ENCODE data around the gene LRCH3. TPM values are rescaled to one million over a fixed set of nuclear protein-coding genes. Genes with fewer than 3 reads are reported as not detected.
A peak's percentile ranks its signal among the peaks of the same experiment; 100 is the strongest.

LRCH3 gene
- polyA plus RNA-seq, 3 donors = 4.1 to 19.4 (median 7.4) TPM

GRCh38 chr3:197800379-197800778 lies 9.3 kb downstream of the LRCH3 start:
- Histone ChIP-seq H3K4me1 (ENCODE audit: control insufficient read depth in 1 of 2, insufficient read depth in 2 of 2, low read length in 2 of 2) (peaks cover 11 to 19% of the 10 kb centered on the region in 2 donors), H3K79me2 (ENCODE audit: insufficient read depth, low read length) (peaks cover 99% of the 10 kb centered on the region), H3K27me3 (ENCODE audit: control insufficient read depth in 2 of 2, insufficient read depth in 2 of 2, low read length in 2 of 2) (no peaks in the 10 kb centered on the region), H3K27ac (ENCODE audit: low read depth in 1 of 2, low read length in 2 of 2) (no peak overlapping the region), H3K4me2 (replicated peaks; ENCODE audit: extremely low read depth, low read length, poor library complexity, severe bottlenecking) (no peak overlapping the region), H3K36me3 (replicated peaks in 1 of 2; ENCODE audit: control insufficient read depth in 1 of 2, insufficient read depth in 2 of 2, low read length in 2 of 2) (no peaks in the 10 kb centered on the region), H3K9me3 (replicated peaks in 1 of 2; ENCODE audit: control insufficient read depth in 1 of 2, insufficient read depth in 1 of 2, low read length in 2 of 2) (no peaks in the 10 kb centered on the region), H2AFZ (ENCODE audit: insufficient read depth, low read depth, low read length, poor library complexity, severe bottlenecking) (no peak overlapping the region), H4K20me1 (ENCODE audit: insufficient read depth, low read length) (peaks cover 99% of the 10 kb centered on the region), H3K4me3 (replicated peaks in 1 of 3; ENCODE audit: low read depth in 2 of 3, low read length in 3 of 3) (no peak overlapping the region), H3K9ac (ENCODE audit: insufficient read depth, low read length, poor library complexity, severe bottlenecking) (no peak overlapping the region)
- Mint-ChIP-seq H3K9me3 (no peaks in the 10 kb centered on the region), H3K4me1 (peaks cover 40% of the 10 kb centered on the region), H3K36me3 (peaks cover 2 to 6% of the 10 kb centered on the region in 2 donors), H3K4me3 (no peak overlapping the region), H3K27me3 (ENCODE audit: low read depth in 3 of 3) (peaks cover 0 to 2% (median 0%) of the 10 kb centered on the region in 3 donors), H3K27ac (no peak overlapping the region)
- no CpG with 5 or more reads among the region's 3 CpGs for WGBS (ENCODE audit: insufficient coverage)
- no peak for DNase-seq
- TF ChIP-seq, protein P1, sequence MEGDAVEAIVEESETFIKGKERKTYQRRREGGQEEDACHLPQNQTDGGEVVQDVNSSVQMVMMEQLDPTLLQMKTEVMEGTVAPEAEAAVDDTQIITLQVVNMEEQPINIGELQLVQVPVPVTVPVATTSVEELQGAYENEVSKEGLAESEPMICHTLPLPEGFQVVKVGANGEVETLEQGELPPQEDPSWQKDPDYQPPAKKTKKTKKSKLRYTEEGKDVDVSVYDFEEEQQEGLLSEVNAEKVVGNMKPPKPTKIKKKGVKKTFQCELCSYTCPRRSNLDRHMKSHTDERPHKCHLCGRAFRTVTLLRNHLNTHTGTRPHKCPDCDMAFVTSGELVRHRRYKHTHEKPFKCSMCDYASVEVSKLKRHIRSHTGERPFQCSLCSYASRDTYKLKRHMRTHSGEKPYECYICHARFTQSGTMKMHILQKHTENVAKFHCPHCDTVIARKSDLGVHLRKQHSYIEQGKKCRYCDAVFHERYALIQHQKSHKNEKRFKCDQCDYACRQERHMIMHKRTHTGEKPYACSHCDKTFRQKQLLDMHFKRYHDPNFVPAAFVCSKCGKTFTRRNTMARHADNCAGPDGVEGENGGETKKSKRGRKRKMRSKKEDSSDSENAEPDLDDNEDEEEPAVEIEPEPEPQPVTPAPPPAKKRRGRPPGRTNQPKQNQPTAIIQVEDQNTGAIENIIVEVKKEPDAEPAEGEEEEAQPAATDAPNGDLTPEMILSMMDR (IDR thresholded peaks at IDR 0.05) = no peak
- intact Hi-C loops (cut with micrococcal nuclease) = no loop called here

DNA sequence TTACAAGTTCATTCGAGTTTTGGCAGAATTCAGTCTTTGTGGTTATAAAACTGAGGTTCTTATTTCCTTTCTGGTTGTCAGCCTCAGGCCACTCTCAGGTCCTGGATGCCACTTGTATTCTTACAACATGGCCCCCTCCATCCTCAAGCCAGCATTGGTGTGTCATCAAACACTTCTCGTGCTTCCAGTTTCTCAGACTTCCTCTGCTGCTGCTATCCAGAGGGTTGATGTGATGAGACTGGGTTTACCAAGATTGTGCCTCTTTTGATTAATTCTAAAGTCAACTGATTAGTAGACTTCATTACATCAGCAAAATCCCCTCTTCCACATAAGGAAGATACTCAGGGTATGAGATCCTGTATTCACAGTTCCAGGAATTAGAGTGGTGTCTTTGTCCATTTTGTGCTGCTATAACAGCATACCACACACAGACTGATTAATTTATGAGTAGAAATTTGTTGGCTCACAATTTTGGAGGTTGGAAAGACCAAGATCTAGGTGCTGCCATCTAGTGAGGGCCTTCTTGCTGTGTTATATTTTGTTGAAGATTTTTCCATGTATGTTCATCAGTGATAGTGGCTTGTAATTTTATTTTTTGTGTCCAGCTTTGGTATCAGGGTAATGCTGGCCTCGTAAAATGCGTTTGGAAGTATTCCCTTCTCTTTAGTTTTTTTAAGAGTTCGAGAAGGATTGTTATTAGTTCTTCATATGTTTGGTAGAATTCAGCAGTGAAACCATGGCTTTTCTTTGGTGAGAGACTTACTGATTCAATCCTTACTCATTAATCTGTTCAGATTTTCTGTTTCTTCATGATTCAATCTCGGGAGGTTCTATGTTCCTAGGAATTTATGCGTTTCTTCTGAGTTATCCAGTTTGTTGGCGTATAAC lies 11.1 kb downstream of the LRCH3 start:
- peak; percentile 39 to 69 (median 45) for DNase-seq
- intact Hi-C loops (cut with micrococcal nuclease) = no loop called here
- no peaks in the 10 kb centered on the region for H3K9me3 Mint-ChIP-seq
- no peak overlapping the region for H3K9ac ChIP-seq (ENCODE audit: insufficient read depth, low read length, poor library complexity, severe bottlenecking)
- H3K27me3 ChIP-seq (ENCODE audit: control insufficient read depth in 2 of 2, insufficient read depth in 2 of 2, low read length in 2 of 2) = no peaks in the 10 kb centered on the region
- no peak overlapping the region for H3K4me3 ChIP-seq (replicated peaks in 1 of 3; ENCODE audit: low read depth in 2 of 3, low read length in 3 of 3)
- H4K20me1 ChIP-seq (ENCODE audit: insufficient read depth, low read length) = peaks cover 99% of the 10 kb centered on the region
- peaks cover 89% of the 10 kb centered on the region for H3K79me2 ChIP-seq (ENCODE audit: insufficient read depth, low read length)
- H3K4me2 ChIP-seq (replicated peaks; ENCODE audit: extremely low read depth, low read length, poor library complexity, severe bottlenecking) = no peak overlapping the region
- peak overlapping the region in 1 of 2 donors; percentile 45 for H3K27ac ChIP-seq (ENCODE audit: low read depth in 1 of 2, low read length in 2 of 2)
- peaks cover 0 to 2% (median 0%) of the 10 kb centered on the region in 3 donors for H3K27me3 Mint-ChIP-seq (ENCODE audit: low read depth in 3 of 3)
- H3K36me3 ChIP-seq (replicated peaks in 1 of 2; ENCODE audit: control insufficient read depth in 1 of 2, insufficient read depth in 2 of 2, low read length in 2 of 2) = no peaks in the 10 kb centered on the region
- H3K4me1 ChIP-seq (ENCODE audit: control insufficient read depth in 1 of 2, insufficient read depth in 2 of 2, low read length in 2 of 2) = peaks cover 11 to 19% of the 10 kb centered on the region in 2 donors
- WGBS (ENCODE audit: insufficient coverage) = 89% methylated on average over 4 of the region's 8 CpGs
- no peak overlapping the region for H3K4me3 Mint-ChIP-seq
- H3K9me3 ChIP-seq (replicated peaks in 1 of 2; ENCODE audit: control insufficient read depth in 1 of 2, insufficient read depth in 1 of 2, low read length in 2 of 2) = no peaks in the 10 kb centered on the region
- H3K27ac Mint-ChIP-seq = peak overlapping the region in 3 of 7 donors; percentile 11 to 65 (median 61)
- no peak overlapping the region for H2AFZ ChIP-seq (ENCODE audit: insufficient read depth, low read depth, low read length, poor library complexity, severe bottlenecking)
- H3K4me1 Mint-ChIP-seq = peaks cover 34% of the 10 kb centered on the region
- TF ChIP-seq, protein P1 (IDR thresholded peaks at IDR 0.05) = peak; percentile 55
- peaks cover 4 to 8% of the 10 kb centered on the region in 2 donors for H3K36me3 Mint-ChIP-seq
